OCI-LY1 (cell line): ENCODE data around the gene RALGPS1.

Experiments
- H2AFZ ChIP-seq: fragments of 200-600 bp; sonication (generic), shearing (Covaris generic); 2 replicates; pipeline ENCODE4 v1.6.0; 2014; ENCODE audit warnings: antibody characterized with exemption, mild to moderate bottlenecking, low read length
- H3F3A ChIP-seq: fragments of 200-600 bp; sonication (generic), shearing (Covaris generic); 2 replicates; pipeline ENCODE4 v1.6.0; 2014; ENCODE audit warnings: mild to moderate bottlenecking, antibody characterized with exemption, low read length, moderate library complexity; ENCODE audit not compliant: insufficient read depth
- H3K27ac ChIP-seq: fragments of 200-600 bp; sonication (generic); 2 replicates; pipeline ENCODE4 v1.5.1; 2014; ENCODE audit warnings: low read length, mixed run types, mild to moderate bottlenecking, low read depth; ENCODE audit not compliant: poor library complexity, severe bottlenecking
- H3K27me3 ChIP-seq: fragments of 200-600 bp; sonication (generic); 2 replicates; pipeline ENCODE4 v1.6.0; 2014; ENCODE audit warnings: antibody characterized with exemption, mild to moderate bottlenecking, low read length, moderate library complexity; ENCODE audit not compliant: insufficient read depth
- H3K36me3 ChIP-seq: fragments of 200-600 bp; sonication (generic); 2 replicates; pipeline ENCODE4 v1.6.1; 2014; ENCODE audit warnings: mild to moderate bottlenecking, antibody characterized with exemption, low read length, moderate library complexity, mixed read lengths; ENCODE audit not compliant: insufficient read depth
- H3K4me1 ChIP-seq: fragments of 200-600 bp; sonication (generic); 2 replicates; pipeline ENCODE4 v1.5.1; 2014; ENCODE audit warnings: mild to moderate bottlenecking, low read length, moderate library complexity; ENCODE audit not compliant: insufficient read depth, severe bottlenecking
- H3K4me2 ChIP-seq: fragments of 200-600 bp; sonication (generic), shearing (Covaris generic); 2 replicates; pipeline ENCODE4 v1.6.1; 2014; ENCODE audit warnings: low read length
- H3K4me3 ChIP-seq: fragments of 200-600 bp; sonication (generic); 2 replicates; pipeline ENCODE4 v1.5.1; 2014; ENCODE audit warnings: low read length, low read depth, mild to moderate bottlenecking, mixed read lengths; ENCODE audit not compliant: poor library complexity, severe bottlenecking
- H3K79me2 ChIP-seq: fragments of 200-600 bp; shearing (Covaris generic); 2 replicates; pipeline ENCODE4 v1.6.1; 2016; ENCODE audit warnings: mixed run types, low read length, mixed read lengths; ENCODE audit not compliant: insufficient read depth
- H3K9ac ChIP-seq: fragments of 200-600 bp; sonication (generic), shearing (Covaris generic); 2 replicates; pipeline ENCODE4 v1.6.1; 2014; ENCODE audit warnings: mild to moderate bottlenecking, low read length, mixed read lengths
- H3K9me2 ChIP-seq: fragments of 200-600 bp; sonication (generic), shearing (Covaris generic); 2 replicates; pipeline ENCODE4 v1.6.1; 2014; ENCODE audit warnings: low read depth, mild to moderate bottlenecking, low read length, mixed read lengths
- H3K9me3 ChIP-seq: fragments of 200-600 bp; shearing (Covaris generic); 2 replicates; pipeline ENCODE4 v1.6.1; 2014; ENCODE audit warnings: low read length, mixed read lengths
- H4K20me1 ChIP-seq: fragments of 200-600 bp; sonication (generic), shearing (Covaris generic); 2 replicates; pipeline ENCODE4 v1.6.0; 2016; ENCODE audit warnings: mild to moderate bottlenecking, low read length; ENCODE audit not compliant: insufficient read depth
- EZH2 ChIP-seq: fragments of 200-600 bp; sonication (generic), shearing (Covaris generic); IDR thresholded peaks from 2 replicates; pipeline ENCODE4 v1.8.0; 2017; ENCODE audit warnings: borderline replicate concordance, mixed run types, mild to moderate bottlenecking, antibody characterized with exemption, low read length, moderate library complexity, mixed read lengths
- TF ChIP-seq, protein P1 (sequence below): fragments of 200-600 bp; sonication (generic), shearing (Covaris generic); IDR thresholded peaks from 2 replicates; pipeline ENCODE4 v1.5.1; 2017; ENCODE audit warnings: mild to moderate bottlenecking, antibody characterized with exemption, low read length, moderate library complexity, mixed read lengths

RALGPS1 gene

DNA sequence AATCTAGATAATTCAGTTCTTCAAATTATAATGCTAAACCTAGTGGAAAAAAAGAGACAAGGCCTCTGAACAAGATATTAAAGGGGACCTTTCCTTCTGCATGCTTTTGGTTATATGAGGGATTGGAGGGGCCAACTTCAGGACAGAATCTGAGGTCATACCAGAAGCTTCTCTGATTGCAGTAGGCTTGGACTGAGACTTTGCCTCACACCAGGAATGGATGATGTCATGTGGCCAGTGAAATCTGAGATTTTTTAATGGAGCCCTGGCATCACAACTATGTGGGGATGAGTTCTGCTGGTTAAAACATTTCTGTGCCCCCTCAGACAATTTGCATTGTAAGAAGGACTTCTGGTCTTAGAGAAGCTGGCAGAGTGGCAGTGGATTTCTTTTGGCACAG lies 119.2 kb downstream of the RALGPS1 start:
- H3K27ac ChIP-seq: no peak overlapping the region
- no peaks in the 10 kb centered on the region for H3K79me2 ChIP-seq
- no peaks in the 10 kb centered on the region for H3K9me3 ChIP-seq
- no peaks in the 10 kb centered on the region for H3K27me3 ChIP-seq
- no peak overlapping the region for H3K4me3 ChIP-seq
- H3K9me2 ChIP-seq: no peaks in the 10 kb centered on the region
- no peak overlapping the region for H3K9ac ChIP-seq
- no peaks in the 10 kb centered on the region for H3K4me1 ChIP-seq
- H4K20me1 ChIP-seq: no peaks in the 10 kb centered on the region
- H3K36me3 ChIP-seq: no peaks in the 10 kb centered on the region
- no peak overlapping the region for H2AFZ ChIP-seq
- no peak for TF ChIP-seq EZH2
- TF ChIP-seq, protein P1, sequence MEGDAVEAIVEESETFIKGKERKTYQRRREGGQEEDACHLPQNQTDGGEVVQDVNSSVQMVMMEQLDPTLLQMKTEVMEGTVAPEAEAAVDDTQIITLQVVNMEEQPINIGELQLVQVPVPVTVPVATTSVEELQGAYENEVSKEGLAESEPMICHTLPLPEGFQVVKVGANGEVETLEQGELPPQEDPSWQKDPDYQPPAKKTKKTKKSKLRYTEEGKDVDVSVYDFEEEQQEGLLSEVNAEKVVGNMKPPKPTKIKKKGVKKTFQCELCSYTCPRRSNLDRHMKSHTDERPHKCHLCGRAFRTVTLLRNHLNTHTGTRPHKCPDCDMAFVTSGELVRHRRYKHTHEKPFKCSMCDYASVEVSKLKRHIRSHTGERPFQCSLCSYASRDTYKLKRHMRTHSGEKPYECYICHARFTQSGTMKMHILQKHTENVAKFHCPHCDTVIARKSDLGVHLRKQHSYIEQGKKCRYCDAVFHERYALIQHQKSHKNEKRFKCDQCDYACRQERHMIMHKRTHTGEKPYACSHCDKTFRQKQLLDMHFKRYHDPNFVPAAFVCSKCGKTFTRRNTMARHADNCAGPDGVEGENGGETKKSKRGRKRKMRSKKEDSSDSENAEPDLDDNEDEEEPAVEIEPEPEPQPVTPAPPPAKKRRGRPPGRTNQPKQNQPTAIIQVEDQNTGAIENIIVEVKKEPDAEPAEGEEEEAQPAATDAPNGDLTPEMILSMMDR: no peak
- no peaks in the 10 kb centered on the region for H3F3A ChIP-seq
- no peak overlapping the region for H3K4me2 ChIP-seq

DNA sequence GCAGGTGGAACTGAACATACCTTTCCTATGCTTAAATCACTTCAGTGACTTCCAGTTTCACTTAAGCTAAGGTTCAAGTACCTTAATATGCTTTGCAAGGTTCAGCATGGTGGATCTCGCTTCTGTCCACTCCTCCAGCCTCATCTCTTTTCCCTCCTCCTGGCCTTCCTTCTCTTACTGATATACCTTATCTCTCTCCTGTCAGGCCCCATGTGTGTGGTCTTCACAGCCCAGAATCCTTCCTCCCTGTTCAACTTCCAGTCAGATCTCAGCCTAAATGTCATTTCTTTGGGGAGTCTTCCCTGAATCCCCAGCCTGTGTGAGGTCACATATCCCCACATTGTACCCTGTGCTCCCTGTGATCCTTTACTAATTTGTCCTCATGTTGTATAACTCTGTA lies 120.1 kb downstream of the RALGPS1 start:
- Histone ChIP-seq H3K9me2 (no peaks in the 10 kb centered on the region), H3K27me3 (no peaks in the 10 kb centered on the region), H3K4me2 (no peak overlapping the region), H4K20me1 (no peaks in the 10 kb centered on the region), H3F3A (no peaks in the 10 kb centered on the region), H3K4me1 (no peaks in the 10 kb centered on the region), H3K36me3 (no peaks in the 10 kb centered on the region), H3K79me2 (no peaks in the 10 kb centered on the region), H3K9ac (no peak overlapping the region), H3K27ac (no peak overlapping the region), H2AFZ (no peak overlapping the region), H3K9me3 (no peaks in the 10 kb centered on the region), H3K4me3 (no peak overlapping the region)
- no peak for TF ChIP-seq EZH2
- TF ChIP-seq, protein P1: no peak

DNA sequence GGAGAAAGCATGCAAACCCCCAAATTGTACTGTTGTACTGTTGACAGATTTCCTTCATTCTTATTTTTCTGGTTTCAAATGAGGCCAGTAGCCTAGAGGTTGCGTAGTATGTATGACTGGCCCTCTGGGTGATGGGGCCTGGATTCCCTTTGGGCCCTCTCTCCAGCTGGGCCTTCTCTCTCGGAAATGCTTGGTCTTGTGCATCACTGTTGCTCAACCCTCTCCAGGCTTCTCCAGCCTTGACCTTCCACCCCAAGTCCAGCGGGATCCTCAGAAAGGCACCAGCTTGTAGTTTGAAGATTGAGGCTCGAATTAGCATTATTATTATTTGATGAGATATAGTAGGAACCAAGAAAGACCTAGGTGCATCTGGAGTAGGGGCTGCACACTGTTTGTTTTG lies 120.8 kb downstream of the RALGPS1 start:
- TF ChIP-seq, protein P1: no peak
- TF ChIP-seq EZH2: no peak

More for the DNA sequence above, 120.8 kb downstream of the RALGPS1 start:
- Histone ChIP-seq H3K9me2 (no peaks in the 10 kb centered on the region), H2AFZ (no peak overlapping the region), H3K4me1 (no peaks in the 10 kb centered on the region), H3K4me3 (no peak overlapping the region), H3K27me3 (no peaks in the 10 kb centered on the region), H3K9me3 (no peaks in the 10 kb centered on the region), H3K4me2 (no peak overlapping the region), H4K20me1 (no peaks in the 10 kb centered on the region), H3K36me3 (no peaks in the 10 kb centered on the region), H3K9ac (no peak overlapping the region), H3F3A (no peaks in the 10 kb centered on the region), H3K27ac (no peak overlapping the region), H3K79me2 (no peaks in the 10 kb centered on the region)
